Activated gamma-delta T cell (primary cell): Measurements from ENCODE around the gene STX12.
"Not testable (repeated sequence)": the region's sequence is repeated elsewhere in the genome, so short reads cannot be mapped to it uniquely, and the experiment has no call there.

Experiments used
- DNase-seq: peaks from one replicate; lab custom pipeline; 2025; lab: John Stamatoyannopoulos, UW

Gene STX12

DNA sequence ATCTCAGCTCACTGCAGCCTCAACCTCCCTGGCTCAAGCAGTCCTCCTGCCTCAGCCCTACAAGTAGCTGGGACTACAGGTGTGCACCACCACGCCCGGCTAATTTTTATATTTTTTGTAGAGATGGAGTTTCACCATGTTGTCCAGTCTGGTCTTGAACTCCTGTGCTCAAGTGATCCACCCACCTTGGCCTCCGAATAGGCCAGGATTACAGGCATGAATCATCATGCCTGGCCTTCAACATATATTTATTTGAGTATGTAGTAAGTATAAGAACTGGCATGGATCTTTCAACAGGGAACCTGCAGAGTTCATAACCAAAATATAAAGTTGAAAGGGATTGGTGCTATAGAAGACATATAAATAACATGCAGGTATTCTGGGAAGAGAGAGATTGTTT lies 2.3 kb downstream of the STX12 start:
- DNase-seq, result not testable (repeated sequence)

DNA sequence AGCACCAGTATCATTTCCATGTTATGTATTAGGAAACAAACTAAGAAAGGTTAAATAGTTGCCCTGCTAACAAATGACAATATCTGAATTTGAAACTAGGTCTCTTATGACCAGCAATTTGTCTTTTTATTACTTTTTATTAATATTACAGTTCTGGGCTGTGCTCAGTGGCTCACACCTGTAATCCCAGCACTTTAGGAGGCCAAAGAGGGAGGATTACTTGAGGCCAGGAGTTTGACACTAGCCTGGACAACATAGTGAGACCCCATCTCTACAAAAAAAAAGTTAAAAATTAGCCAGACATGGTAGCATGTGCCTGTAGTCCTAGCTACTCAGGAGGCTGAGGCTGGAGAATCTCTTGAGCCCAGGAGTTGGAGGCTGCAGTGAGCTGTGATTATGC lies 3.3 kb downstream of the STX12 start:
- not testable (repeated sequence) for DNase-seq

DNA sequence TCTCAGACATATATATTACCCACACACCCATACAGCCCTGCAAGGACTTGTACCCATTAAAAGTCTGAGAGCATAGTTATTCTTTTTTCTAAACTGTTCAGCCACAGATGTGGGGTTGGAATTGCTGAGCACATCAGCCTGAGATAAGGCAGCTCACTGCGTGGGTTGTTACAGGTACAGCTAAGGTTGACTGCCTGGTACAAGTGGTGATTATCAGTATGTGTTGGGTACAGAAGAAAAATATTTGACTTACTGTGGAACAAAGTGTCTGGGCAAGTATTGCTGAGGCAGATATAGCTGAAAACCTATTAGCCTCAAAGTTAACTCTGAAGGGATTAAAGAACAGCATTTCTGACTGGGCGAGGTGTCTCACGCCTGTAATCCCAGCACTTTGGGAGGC lies 5.0 kb downstream of the STX12 start:
- DNase-seq, result no peak

DNA sequence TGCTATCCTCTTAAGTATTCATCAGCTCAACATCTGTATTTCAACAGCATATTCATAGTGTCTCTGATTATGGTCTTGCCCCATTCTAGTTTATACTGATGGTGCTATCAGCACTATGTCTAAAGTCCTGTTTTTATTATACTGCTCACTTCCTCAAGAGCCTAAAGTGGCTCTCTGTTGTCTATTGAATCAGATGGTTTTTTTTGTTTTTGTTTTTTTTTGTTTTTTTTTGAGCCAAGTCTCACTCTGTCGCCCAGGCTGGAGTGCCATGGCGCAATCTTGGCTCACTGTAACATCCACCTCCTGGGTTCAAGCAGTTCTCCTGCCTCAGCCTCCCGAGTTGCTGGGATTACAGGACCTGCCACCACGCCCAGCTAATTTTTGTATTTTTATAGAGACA lies 6.1 kb downstream of the STX12 start:
- no peak for DNase-seq

DNA sequence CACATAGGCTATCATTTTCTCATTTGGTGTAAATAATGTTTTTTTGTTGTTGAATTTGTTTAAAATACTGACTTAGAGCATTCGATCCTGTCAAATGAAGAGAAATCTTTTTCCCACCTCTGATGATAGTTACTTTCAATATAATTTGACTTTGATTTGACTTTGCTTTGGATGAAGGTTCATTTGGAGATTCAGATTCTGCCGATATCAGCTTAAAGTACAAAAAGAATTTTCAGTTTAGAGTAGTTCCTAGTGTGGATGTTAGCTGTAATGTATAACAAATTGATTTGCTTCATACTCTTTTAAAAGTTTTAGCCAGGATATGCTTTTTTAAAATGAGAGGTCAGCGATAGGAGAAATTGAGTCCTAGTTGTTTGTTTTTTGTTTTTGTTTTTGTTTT lies 9.9 kb downstream of the STX12 start:
- DNase-seq, result no peak

DNA sequence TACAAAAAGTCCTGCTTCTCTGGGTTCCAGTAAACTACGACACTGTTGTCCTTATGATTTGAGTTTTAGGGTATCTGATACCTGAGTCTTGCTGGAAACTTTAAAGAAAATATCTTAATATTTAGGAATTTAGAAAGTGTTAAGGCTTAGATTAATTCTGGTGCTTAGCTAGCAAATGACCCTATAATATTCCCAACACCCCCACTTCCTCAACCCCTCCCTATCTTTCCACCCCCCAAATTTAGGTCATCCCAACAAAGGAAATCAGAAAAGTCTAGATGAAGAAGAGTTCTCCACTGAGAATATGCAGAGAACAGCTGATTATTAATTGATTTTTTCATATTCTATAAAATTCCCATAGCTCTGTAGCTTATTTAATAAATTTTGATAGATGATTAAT lies 11.7 kb downstream of the STX12 start:
- DNase-seq, result no peak

DNA sequence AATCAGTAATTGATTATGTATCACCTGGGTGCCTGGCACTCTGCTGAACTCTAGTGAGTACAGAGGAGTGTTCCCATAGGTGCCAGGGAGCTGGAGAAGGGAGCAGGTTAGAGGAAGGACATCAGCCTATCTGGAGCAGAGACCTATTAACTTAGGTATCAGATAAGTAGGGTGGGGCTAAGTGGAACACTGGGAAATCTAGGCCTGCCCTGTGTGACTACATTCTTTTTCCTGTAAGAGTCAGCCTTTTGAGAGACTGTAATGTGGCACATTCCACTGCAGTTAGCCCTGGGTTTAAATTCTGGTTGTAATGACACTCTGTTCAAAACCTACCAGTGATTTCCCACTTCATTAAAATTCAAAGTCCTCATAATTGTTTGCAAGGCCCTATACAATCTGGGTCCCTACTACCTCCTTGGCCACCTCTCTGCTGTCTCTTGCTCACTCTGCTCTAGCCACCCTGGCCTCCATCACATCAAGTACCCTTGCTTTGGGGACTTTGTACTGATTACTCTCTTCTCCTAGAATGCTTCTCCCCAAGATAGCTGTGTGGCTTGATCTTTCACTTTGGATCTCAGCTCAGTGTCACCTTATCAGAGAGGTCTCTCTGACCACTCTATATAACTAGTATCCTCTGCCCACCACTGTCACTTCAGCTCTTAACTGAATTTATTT lies 12.9 kb downstream of the STX12 start:
- DNase-seq, result no peak

DNA sequence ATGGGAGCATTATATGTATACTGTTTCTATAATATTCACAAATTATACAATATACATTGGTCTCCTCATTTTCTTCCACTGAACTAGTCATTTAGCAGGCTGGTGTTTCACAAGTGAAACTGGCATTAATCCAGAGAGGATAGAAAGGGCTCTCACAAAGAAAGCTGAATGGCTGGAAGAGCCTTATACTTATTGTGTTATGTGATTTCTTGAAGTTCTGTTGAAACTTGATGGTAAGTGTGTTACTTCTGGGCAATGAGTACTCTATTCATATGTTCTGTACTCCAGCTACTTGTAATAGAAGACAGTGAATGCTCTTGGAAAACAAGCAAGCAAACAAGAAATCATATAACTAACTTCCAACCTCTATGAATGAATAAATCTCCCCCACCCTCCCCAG lies 14.9 kb downstream of the STX12 start:
- no peak for DNase-seq

DNA sequence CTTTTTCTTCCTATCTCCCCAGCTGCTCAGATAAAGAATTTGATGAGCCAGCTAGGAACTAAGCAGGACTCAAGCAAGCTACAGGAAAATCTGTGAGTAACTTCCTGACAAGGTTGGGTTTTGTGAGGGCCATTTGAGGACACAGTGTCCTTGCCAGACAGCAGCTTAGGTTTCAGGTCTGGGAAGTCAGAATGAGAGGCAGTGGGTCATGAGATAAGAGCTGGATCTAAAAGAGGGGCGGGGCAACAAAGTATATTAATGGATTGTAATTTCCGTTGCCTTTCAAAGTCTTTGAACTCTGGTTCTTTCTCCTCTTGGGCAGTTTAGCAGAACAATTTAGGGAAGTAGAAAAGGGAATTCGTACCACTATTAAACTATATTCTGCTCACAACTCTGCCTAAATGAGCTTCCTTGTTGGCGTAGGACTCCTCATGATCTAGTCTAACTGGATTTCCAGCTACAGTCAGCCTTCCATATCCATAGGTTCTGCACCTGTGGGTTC lies 16.6 kb downstream of the STX12 start:
- DNase-seq, result no peak

DNA sequence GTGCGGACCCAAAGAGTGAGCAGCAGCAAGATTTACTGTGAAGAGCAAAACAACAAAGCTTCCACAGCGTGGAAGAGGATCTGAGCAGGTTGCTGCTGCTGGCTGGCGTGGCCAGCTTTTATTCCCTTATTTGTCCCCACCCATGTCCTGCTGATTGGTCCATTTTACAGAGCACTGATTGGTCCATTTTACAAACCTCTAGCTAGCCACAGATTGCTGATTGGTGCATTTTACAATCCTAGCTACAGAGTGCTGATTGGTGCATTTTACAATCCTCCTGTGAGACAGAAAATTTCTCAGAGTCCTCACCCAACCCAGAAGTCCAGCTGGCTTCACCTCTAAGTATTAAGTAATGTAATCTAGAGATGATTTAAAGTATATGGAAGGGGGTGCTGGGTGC lies 17.3 kb downstream of the STX12 start:
- DNase-seq, result not testable (repeated sequence)

DNA sequence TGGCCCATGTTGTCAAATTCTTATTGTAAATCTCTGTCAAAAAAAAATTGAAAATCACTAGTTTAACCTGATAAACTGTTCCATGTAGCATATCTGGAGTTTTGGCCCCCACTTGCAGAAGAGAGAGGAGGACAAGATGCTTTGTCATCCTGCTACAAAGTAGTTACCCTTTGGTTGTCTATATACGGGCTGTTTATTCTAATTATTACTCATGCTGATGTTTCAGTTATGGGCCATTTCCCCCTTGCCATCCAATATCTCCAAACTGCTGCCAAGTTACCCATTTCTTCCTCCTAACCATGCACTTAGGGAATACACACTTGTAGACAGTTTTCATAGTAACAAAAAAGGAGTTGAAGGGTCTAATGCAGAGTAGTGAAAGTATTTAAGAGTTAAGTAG lies 22.6 kb downstream of the STX12 start:
- DNase-seq, result no peak

DNA sequence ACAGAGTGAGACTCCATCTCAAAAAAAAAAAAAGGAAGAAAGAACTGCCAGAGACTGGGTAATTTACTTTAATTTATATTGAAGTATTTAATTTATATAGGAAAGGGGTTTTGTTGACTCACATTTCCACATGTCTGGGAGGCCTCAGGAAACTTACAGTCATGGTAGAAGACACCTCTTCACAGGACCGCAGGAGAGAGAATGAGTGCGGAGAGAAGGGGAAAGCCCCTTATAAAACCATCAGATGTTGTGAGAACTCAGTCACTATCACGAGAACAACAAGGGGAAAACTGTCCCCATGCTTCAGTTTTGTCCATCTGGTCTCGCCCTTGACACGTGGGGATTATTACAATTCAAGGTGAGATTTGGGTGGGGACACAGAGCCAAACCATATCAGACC lies 31.8 kb downstream of the STX12 start:
- DNase-seq, result no peak

DNA sequence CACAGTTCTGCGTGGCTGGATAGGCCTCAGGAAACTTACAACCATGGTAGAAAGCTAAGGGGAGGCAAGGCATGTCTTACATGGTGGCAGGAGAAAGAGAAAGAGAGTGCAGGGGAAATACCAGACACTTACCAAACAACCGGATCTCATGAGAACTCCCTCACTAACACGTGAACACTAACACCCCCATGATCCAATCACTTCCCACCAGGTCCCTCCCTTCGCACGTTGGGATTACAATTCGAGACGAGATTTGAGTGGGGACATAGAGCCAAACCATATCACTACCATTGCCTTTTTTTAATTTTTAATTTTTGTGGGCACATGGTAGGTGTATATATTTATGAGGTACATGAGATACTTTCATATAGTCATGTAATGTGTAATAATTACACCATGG lies 33.7 kb downstream of the STX12 start:
- DNase-seq, result no peak

DNA sequence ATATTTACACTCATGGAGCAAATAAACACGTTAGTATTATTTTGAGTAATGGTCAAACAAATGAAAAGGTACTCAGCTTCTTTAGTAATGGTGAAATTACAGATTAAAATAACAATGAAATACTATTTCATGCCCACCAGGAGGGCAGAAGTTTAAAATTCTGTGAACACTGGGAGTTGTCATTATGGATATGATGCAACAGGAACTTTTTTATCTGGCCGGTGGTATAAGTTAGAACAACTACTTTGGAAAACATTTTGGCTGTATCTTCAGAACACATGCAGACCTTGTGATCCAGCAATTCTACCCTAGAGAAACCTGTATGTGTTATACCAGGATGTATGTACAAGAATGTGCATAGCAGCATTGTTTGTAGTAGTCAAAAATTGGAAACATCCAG lies 34.4 kb downstream of the STX12 start:
- DNase-seq, result no peak

DNA sequence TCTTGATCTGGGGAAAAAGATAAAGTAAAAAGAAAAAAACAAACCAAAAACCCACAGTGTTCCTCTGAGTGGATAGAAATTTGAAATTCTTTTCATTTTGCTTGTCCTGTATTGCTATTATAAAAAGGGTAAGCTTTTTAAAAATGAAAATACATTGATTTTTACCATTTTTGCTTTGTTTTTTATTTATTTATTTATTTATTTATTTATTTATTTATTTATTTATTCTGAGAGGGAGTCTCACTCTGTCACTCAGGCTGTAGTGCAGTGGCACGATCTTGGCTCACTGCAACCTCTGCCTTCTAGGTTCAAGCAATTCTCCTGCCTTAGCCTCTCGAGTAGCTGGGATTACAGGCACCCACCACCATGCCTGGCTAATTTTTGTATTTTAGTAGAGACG lies 35.1 kb downstream of the STX12 start:
- not testable (repeated sequence) for DNase-seq

DNA sequence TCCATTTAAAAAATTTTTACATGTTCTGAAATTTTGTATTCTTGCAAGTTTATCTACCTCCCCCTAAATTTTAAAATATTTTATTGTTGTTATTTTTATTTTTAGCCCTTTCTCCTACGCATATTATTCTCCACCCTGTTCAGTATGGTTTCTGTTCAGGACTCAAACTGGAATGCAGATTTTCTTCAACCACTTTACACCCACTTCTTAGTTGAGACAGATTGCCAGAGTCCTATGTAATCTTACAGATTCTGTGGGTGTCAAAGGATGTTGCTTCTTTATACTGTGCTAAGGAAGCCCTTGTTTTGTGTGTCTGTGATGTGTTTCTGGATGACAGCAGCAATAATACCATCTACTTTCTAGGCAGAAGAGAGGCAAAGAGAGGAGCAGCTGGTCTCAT lies 36.9 kb downstream of the STX12 start:
- no peak for DNase-seq

DNA sequence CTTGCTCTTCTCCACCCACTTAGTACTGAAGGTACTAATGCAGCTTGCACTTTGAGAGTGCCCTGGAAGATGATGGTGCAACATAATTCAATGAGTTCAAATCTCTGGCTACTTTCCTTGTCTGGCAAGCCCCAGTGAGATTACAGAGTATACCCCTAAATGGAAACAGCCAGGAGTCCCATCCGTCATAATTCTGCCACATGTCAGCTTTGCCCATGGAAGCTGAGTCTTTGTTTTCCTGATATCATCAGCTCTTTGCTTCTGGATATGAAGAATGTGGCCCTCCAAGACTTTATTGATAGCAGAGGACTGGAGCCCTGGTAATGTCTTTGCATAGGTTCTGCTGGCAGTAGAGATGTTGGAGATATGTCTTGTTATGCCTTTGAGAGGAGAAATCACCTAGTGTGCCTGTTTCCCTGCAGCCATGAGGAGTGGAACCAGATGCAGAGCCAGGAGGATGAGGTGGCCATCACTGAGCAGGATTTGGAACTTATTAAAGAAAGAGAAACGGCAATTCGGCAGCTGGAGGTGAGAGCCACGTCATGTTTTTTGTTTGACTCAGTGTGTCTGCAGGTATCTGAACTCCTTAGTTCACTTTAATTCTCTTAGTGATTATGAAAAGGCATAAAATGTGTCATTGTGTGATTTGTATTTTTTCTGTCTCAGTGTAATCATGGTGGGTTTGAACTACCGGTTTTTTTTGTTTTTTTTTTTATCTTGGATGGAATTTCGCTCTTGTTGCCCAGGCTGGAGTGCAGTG lies 38.9 kb downstream of the STX12 start:
- no peak for DNase-seq

DNA sequence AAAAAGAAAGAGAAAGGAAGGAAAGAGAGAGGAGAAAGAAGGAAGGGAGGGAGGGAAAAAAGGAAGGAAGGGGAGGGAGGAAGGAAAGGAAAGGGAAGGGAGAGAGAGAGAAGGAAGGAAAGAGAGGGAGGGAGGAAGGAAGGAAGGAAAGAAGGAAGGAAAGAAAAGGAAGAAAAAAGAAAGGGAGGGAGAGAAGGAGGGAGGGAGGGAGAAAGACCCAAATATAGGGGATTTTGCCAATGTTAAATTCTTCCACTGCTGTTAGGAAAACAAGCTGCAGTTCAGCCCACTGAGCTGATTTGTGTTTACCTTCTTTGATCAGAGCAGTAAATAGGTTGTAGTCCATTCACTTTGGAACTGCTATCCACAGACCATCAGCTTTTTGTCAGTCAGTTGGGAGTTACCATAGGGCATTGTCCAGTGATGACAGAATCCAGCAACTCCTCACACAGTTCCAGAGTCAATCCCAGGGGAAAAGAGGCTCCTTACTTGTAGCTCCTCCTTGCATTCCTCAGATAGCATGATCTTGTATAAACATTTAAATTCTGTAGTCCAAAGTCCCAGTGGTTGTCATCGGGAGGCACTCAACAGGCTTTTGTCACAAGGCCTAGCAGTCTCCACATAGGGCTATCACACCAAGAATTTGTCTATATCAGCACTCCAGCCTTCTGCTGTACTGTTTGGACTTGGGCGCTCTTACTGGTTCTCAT lies 44.1 kb downstream of the STX12 start:
- no peak for DNase-seq

DNA sequence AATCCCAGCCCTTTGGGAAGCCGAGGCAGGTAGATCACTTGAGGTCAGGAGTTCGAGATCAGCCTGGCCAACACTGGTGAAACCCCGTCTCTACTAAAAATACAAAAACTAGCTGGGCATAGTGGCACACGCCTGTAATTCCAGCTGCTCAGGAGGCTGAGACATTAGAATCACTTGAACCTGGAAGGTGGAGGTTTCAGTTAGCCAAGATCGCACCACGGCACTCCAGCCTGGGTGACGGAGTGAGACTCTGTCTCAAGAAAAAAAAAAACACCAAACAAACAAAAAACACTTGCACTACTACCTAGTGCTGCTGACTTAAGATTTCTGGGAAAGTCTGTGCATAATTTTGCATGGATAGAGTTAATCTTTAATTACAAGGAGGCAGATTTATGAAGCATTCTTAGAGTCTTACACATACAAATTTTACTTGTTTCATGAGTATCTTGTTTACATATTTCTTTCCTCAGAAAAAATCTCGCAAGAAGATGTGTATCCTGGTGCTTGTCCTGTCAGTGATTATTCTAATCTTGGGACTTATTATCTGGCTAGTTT lies 48.8 kb downstream of the STX12 start:
- DNase-seq, result no peak

DNA sequence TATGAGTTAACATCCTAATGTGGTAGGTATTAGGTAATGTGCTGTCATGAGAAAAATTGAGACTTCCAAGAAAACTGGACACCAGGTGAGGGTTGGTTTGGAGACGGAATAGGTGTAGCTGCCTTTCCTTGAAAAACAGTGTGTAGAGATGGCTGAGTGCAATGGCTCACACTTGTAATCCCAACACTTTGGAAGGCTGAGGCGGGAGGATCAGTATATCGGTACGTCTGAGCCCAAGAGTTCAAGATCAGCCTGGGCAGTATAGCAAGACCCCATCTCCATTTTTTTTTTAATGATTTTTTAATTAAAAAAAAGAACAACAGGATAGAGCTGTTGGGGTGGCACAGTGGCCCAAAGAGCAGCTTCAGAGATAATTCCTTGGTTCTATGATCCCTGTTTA lies 50.8 kb downstream of the STX12 start:
- no peak for DNase-seq

DNA sequence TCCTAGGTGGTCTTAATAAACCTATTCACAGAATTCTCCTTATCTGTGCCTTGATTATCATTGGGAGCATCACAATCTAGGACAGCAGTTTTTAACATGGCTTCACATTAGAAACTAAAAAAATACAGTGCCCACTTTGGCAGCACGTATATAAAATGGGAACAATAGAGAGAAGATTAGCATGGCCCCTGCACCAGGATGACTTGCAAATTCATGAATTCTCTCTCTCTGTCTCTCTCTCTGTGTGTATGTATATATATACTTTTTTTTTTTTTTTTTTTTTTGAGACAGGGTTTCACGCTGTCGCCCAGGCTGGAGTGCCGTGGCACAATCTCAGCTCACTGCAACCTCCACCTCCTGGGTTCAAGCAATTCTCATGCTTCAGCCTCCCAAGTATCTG lies 51.4 kb downstream of the STX12 start:
- no peak for DNase-seq

DNA sequence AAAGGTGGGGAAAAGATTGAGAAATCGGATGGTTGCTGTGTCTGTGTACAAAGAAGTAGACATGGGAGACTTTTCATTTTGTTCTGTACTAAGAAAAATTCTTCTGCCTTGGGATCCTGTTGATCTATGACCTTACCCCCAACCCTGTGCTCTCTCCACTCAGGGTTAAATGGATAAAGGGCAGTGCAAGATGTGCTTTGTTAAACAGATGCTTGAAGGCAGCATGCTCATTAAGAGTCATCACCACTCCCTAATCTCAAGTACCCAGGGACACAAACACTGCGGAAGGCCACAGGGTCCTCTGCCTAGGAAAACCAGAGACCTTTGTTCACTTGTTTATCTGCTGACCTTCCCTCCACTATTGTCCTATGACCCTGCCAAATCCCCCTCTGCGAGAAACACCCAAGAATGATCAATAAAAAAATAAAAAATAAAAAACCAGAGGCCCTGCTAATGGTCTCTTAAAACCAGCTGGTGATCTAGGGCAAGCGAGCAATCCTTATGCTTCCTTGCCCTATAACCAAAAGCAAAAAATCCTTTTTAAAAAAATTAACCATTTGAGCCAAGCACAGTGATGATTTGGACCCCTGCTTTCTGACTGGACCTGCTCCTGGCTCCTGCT lies 56.4 kb downstream of the STX12 start:
- DNase-seq, result not testable (repeated sequence)
